Transverse colon (tissue), 4 donors: ENCODE measurements around the gene LZTFL1.

Source experiments
- POLR2A ChIP-seq: fragments of 450-650 bp; IDR thresholded peaks from one replicate; pipeline ENCODE4 v1.6.1; 2016; ENCODE audit warnings: antibody characterized with exemption, mild to moderate bottlenecking, moderate library complexity
- POLR2AphosphoS5 ChIP-seq, 3 donors: sonication (generic); formaldehyde crosslinking; IDR thresholded peaks; one replicate each; pipeline ENCODE4 v1.6.1; 2016; ENCODE audit warnings: antibody characterized with exemption in 3 of 3
- TF ChIP-seq, protein P1 (sequence below), 5 experiments: fragments of 200-600 bp in 3 of 5; fragments of 450-650 bp in 2 of 5; sonication (generic) in 3 of 5; IDR thresholded peaks; 1 replicate in 2 of 5; 2 replicates in 3 of 5; pipeline ENCODE4 v1.5.1; 2016 to 2017; ENCODE audit warnings: antibody characterized with exemption in 5 of 5, inconsistent platforms in 3 of 5, mild to moderate bottlenecking in 2 of 5, moderate library complexity in 1 of 5

DNA sequence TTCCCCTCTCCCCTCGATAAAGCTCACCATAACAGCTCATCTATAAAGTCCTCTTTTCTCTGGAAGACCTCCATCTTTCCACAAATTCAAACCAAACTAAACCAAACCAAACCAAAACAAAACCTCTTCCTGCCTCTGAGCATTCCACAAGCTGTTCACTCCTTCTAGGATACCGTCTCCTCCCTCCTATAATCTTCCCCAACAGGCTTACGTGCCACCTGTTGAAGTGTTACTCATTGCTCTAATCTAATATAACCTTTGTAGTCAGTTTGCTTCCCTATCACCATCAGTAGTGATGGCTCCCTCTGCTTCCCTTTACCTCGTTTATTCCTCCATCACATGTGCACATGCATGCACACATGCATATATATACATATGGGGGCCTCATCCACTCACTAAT lies 31.7 kb upstream of the LZTFL1 start:
- TF ChIP-seq, protein P1, sequence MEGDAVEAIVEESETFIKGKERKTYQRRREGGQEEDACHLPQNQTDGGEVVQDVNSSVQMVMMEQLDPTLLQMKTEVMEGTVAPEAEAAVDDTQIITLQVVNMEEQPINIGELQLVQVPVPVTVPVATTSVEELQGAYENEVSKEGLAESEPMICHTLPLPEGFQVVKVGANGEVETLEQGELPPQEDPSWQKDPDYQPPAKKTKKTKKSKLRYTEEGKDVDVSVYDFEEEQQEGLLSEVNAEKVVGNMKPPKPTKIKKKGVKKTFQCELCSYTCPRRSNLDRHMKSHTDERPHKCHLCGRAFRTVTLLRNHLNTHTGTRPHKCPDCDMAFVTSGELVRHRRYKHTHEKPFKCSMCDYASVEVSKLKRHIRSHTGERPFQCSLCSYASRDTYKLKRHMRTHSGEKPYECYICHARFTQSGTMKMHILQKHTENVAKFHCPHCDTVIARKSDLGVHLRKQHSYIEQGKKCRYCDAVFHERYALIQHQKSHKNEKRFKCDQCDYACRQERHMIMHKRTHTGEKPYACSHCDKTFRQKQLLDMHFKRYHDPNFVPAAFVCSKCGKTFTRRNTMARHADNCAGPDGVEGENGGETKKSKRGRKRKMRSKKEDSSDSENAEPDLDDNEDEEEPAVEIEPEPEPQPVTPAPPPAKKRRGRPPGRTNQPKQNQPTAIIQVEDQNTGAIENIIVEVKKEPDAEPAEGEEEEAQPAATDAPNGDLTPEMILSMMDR (IDR thresholded peaks at IDR 0.05) = no peak
- no peak for TF ChIP-seq POLR2A
- TF ChIP-seq POLR2AphosphoS5 (IDR thresholded peaks at IDR 0.05) = no peak
